Activated T-helper 1 cell treated with Interleukin-2 at 50 U/mL for 16 hours (primary cell): Measurements from ENCODE around the gene SLC16A14.
A peak's percentile ranks its signal among the peaks of the same experiment; 100 is the strongest.

ENCODE experiments used
- DNase-seq: peaks from one replicate; pipeline ENCODE4 v3.0.0-alpha.2; 2020; ENCODE audit warnings: low read depth

Gene SLC16A14

GRCh38 chr2:230042195-230042594, 26.5 kb downstream of the SLC16A14 start:
- DNase-seq: no peak

GRCh38 chr2:230023313-230023712, 45.4 kb downstream of the SLC16A14 start:
- DNase-seq: no peak

- DNase-seq: no peak
Measured at GRCh38 chr2:230019742-230020141, 49.0 kb downstream of the SLC16A14 start.

- DNase-seq: no peak
Measured at GRCh38 chr2:230018153-230018552, 50.6 kb downstream of the SLC16A14 start.

- DNase-seq: no peak
Measured at GRCh38 chr2:230016844-230017243, 51.9 kb downstream of the SLC16A14 start.

GRCh38 chr2:230012267-230012884, 56.3 kb downstream of the SLC16A14 start:
- no peak for DNase-seq

GRCh38 chr2:230011617-230012016, 57.1 kb downstream of the SLC16A14 start:
- no peak for DNase-seq

- no peak for DNase-seq
Measured at GRCh38 chr2:230010501-230010900, 58.2 kb downstream of the SLC16A14 start.

GRCh38 chr2:230008708-230009066, 60.0 kb downstream of the SLC16A14 start:
- DNase-seq: no peak

- peak; percentile 65 for DNase-seq
Measured at GRCh38 chr2:230007931-230008707, 60.6 kb downstream of the SLC16A14 start.

GRCh38 chr2:230000118-230000841, 68.4 kb downstream of the SLC16A14 start:
- no peak for DNase-seq

- DNase-seq: no peak
Measured at GRCh38 chr2:229997565-229997964, 71.2 kb downstream of the SLC16A14 start.

GRCh38 chr2:229996320-229996719, 72.4 kb downstream of the SLC16A14 start:
- no peak for DNase-seq

- DNase-seq: no peak
Measured at GRCh38 chr2:229993236-229993635, 75.5 kb downstream of the SLC16A14 start.
